ENCODE measurements around the gene ITK. TPM values are rescaled to one million over a fixed set of nuclear protein-coding genes. Genes with fewer than 3 reads are reported as not detected.
A peak's percentile ranks its signal among the peaks of the same experiment; 100 is the strongest.

Gene ITK
- total and polyA plus RNA-seq, 2 of the 8 experiments (the other 6 are each of a cell fraction or from before 2014, with no cell fraction given) = 0.05 TPM; not detected in 1

DNA sequence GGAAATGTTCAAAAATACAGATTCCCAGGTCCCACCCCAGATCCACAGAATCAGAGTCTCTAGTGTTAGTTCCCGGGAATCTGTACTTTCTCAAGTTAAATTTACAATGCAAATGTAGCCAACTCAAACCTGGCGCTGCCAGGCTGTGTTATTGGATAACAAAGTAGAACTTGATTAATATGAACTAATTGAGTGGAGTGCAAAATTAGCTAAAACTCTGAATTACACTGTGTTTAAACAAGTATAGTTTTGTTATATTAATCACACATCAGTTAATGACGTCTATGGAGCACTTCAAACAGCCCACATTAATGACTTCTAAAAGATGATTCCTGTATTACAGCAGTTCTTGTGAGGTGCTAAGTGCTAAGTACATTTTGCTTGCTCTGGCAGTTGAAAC lies 52.9 kb downstream of the ITK start:
- TF ChIP-seq POU5F1 (IDR thresholded peaks at IDR 0.05; ENCODE audit: low read depth, low read length) = peak; percentile 53; the same call in 1 of the 2 replicates
- TF ChIP-seq, protein P1, sequence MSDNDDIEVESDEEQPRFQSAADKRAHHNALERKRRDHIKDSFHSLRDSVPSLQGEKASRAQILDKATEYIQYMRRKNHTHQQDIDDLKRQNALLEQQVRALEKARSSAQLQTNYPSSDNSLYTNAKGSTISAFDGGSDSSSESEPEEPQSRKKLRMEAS (IDR thresholded peaks at IDR 0.05) = no peak
- TF ChIP-seq, protein P2, sequence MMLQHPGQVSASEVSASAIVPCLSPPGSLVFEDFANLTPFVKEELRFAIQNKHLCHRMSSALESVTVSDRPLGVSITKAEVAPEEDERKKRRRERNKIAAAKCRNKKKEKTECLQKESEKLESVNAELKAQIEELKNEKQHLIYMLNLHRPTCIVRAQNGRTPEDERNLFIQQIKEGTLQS (IDR thresholded peaks at IDR 0.05; ENCODE audit: insufficient read depth, low read depth, low read length) = 0 out of 2 replicates have a peak, but pooled peaks have one; percentile 27
- TF ChIP-seq SP2 (IDR thresholded peaks at IDR 0.05; ENCODE audit: low read length) = no peak
- TF ChIP-seq NANOG (IDR thresholded peaks at IDR 0.05; ENCODE audit: insufficient read depth, low read depth, low read length, poor library complexity, severe bottlenecking) = no peak
- Histone ChIP-seq H3K79me1 (ENCODE audit: low read depth, low read length) (no peaks in the 10 kb centered on the region), H2BK15ac (ENCODE audit: low read length) (no peak overlapping the region), H4K20me1 (replicated peaks in 1 of 2; ENCODE audit: control insufficient read depth in 1 of 2, insufficient read depth in 2 of 2, low read length in 2 of 2) (no peaks in the 10 kb centered on the region), H3K79me2 (ENCODE audit: control insufficient read depth in 1 of 2, insufficient read depth in 2 of 2, low read length in 2 of 2) (no peaks in the 10 kb centered on the region), H3K9me3 (ENCODE audit: insufficient read depth in 2 of 2, low read depth in 1 of 2, low read length in 1 of 2) (no peaks in the 10 kb centered on the region), H3K4me1 (replicated peaks in 1 of 4; ENCODE audit: control insufficient read depth in 3 of 4, insufficient read depth in 4 of 4, low read length in 3 of 4) (no peaks in the 10 kb centered on the region; a peak in 1 of 7 replicates), H2AFZ (ENCODE audit: low read length) (no peak overlapping the region), H4K5ac (ENCODE audit: insufficient read length, low read depth, low read length) (no peak overlapping the region), H4K8ac (ENCODE audit: extremely low read depth, insufficient read depth, low read length) (no peak overlapping the region), H2BK12ac (ENCODE audit: low read depth, low read length) (no peak overlapping the region), H3K18ac (ENCODE audit: extremely low read depth, low read length) (no peak overlapping the region), H3K9ac (replicated peaks in 1 of 4; ENCODE audit: extremely low read depth in 1 of 4, low read depth in 3 of 4, low read length in 3 of 4) (no peak overlapping the region), H2BK5ac (ENCODE audit: low read depth, low read length) (no peak overlapping the region), H3K27ac (ENCODE audit: low read depth, low read length) (no peak overlapping the region), H3K4me3 (ENCODE audit: extremely low read depth in 1 of 4, insufficient read depth in 2 of 4, low read depth in 3 of 4, low read length in 4 of 4) (no peak overlapping the region), H3K14ac (ENCODE audit: insufficient read length) (no peak overlapping the region), H2BK120ac (replicated peaks; ENCODE audit: low read depth, low read length) (no peak overlapping the region), H3K36me3 (ENCODE audit: control insufficient read depth in 2 of 4, insufficient read depth in 4 of 4, low read length in 3 of 4) (no peaks in the 10 kb centered on the region), H4K91ac (replicated peaks; ENCODE audit: insufficient read length, low read length) (no peak overlapping the region), H2AK5ac (ENCODE audit: low read depth, low read length) (no peak overlapping the region), H3K4me2 (ENCODE audit: insufficient read depth in 1 of 2, low read depth in 2 of 2, low read length in 2 of 2) (no peak overlapping the region), H3K56ac (replicated peaks; ENCODE audit: insufficient read length, low read depth, low read length) (no peak overlapping the region), H3K4ac (replicated peaks; ENCODE audit: insufficient read length, low read depth, low read length) (no peak overlapping the region), H3K23ac (ENCODE audit: insufficient read length) (no peak overlapping the region), H3K27me3 (replicated peaks in 1 of 4; ENCODE audit: control insufficient read depth in 3 of 4, extremely low read depth in 1 of 4, insufficient read depth in 3 of 4, low read length in 3 of 4) (no peaks in the 10 kb centered on the region), H3K23me2 (ENCODE audit: low read depth, low read length) (no peaks in the 10 kb centered on the region; the same call in 1 of the 2 replicates), H2BK20ac (ENCODE audit: low read length) (no peak overlapping the region)
- ChIA-PET CTCF (ENCODE audit: partially characterized antibody) (interaction anchor here (0.9 to 2.0 kb wide), 3 partner anchors 19 to 21 kb away, joined by 4 to 5 read pairs (median 4); no protein-coding TSS in a partner anchor), POLR2A (ENCODE audit: partially characterized antibody) (no interaction called here)
- FAIRE-seq (no peak), DNase-seq (ENCODE audit: low read depth in 1 of 2, low spot score in 2 of 2) (peak in 1 of 2 experiments; percentile 33)
- 76% methylated on average over 3 of the region's 3 CpGs; no CpG with 5 or more reads in 1 of the 2 experiments for WGBS, 2 experiments (ENCODE audit: extremely low coverage in 1 of 2, insufficient coverage in 1 of 2, insufficient read length in 1 of 2, insufficient replicate concordance in 2 of 2, low coverage in 1 of 2, low lambda C conversion rate in 2 of 2, missing lambda C conversion rate in 1 of 2)

Measured in H1 (cell line).